Measurements from ENCODE around the gene SEMA3C.

The SEMA3C gene

GRCh38 chr7:80775897-80776296 is 143.0 kb downstream of the SEMA3C start:
- no peak for DNase-seq (ENCODE audit: low spot score)

- DNase-seq (ENCODE audit: low spot score), result no peak
Measured at GRCh38 chr7:80775482-80775881, 143.4 kb downstream of the SEMA3C start.

- no peak for DNase-seq (ENCODE audit: low spot score)
Measured at GRCh38 chr7:80774843-80775242, 144.0 kb downstream of the SEMA3C start.

- DNase-seq (ENCODE audit: low spot score), result no peak
Measured at GRCh38 chr7:80773787-80774508, 144.9 kb downstream of the SEMA3C start.

GRCh38 chr7:80772347-80772993 is 146.4 kb downstream of the SEMA3C start:
- no peak for DNase-seq (ENCODE audit: low spot score)

- no peak for DNase-seq (ENCODE audit: low spot score)
Measured at GRCh38 chr7:80771523-80771922, 147.3 kb downstream of the SEMA3C start.

GRCh38 chr7:80770675-80771081 is 148.2 kb downstream of the SEMA3C start:
- no peak for DNase-seq (ENCODE audit: low spot score)

GRCh38 chr7:80770061-80770460 is 148.8 kb downstream of the SEMA3C start:
- no peak for DNase-seq (ENCODE audit: low spot score)

GRCh38 chr7:80768756-80769155 is 150.1 kb downstream of the SEMA3C start:
- no peak for DNase-seq (ENCODE audit: low spot score)

- DNase-seq (ENCODE audit: low spot score), result no peak
Measured at GRCh38 chr7:80767654-80768053, 151.2 kb downstream of the SEMA3C start.

- no peak for DNase-seq (ENCODE audit: low spot score)
Measured at GRCh38 chr7:80766724-80767123, 152.1 kb downstream of the SEMA3C start.

GRCh38 chr7:80764132-80764531 is 154.7 kb downstream of the SEMA3C start:
- no peak for DNase-seq (ENCODE audit: low spot score)

GRCh38 chr7:80763704-80764103 is 155.1 kb downstream of the SEMA3C start:
- DNase-seq (ENCODE audit: low spot score), result no peak

- no peak for DNase-seq (ENCODE audit: low spot score)
Measured at GRCh38 chr7:80763289-80763688, 155.6 kb downstream of the SEMA3C start.

GRCh38 chr7:80760292-80760691 is 158.6 kb downstream of the SEMA3C start:
- DNase-seq (ENCODE audit: low spot score), result no peak

GRCh38 chr7:80752954-80753690 is 165.7 kb downstream of the SEMA3C start:
- no peak for DNase-seq (ENCODE audit: low spot score)

GRCh38 chr7:80749270-80749669 is 169.6 kb downstream of the SEMA3C start:
- DNase-seq (ENCODE audit: low spot score), result no peak

- DNase-seq (ENCODE audit: low spot score), result peak; percentile 7
Measured at GRCh38 chr7:80748363-80749042, 170.3 kb downstream of the SEMA3C start.

GRCh38 chr7:80740778-80741545 is 177.9 kb downstream of the SEMA3C start:
- no peak for DNase-seq (ENCODE audit: low spot score)

- no peak for DNase-seq (ENCODE audit: low spot score)
Measured at GRCh38 chr7:80736371-80737125, 182.3 kb downstream of the SEMA3C start.

GRCh38 chr7:80735330-80735729 is 183.5 kb downstream of the SEMA3C start:
- DNase-seq (ENCODE audit: low spot score), result no peak
